Activated CD4-positive, alpha-beta T cell treated with anti-CD3 and anti-CD28 coated beads, Interleukin-2, amount 10 ng/mL, durations not matched to agents 24 days and 14 days (primary cell): Measurements from ENCODE around the gene HP1BP3. TPM values are rescaled to one million over a fixed set of nuclear protein-coding genes. Genes with fewer than 3 reads are reported as not detected.

Experiments
- DNase-seq: peaks from one replicate; pipeline ENCODE4 v3.0.0; 2022
- H3K27ac Mint-ChIP-seq: one replicate; pipeline ENCODE4 v1.8.0; 2022; ENCODE audit warnings: mild to moderate bottlenecking, mixed read lengths
- H3K27me3 Mint-ChIP-seq: one replicate; pipeline ENCODE4 v1.8.0; 2022; ENCODE audit warnings: mixed read lengths
- H3K36me3 Mint-ChIP-seq: one replicate; pipeline ENCODE4 v1.8.0; 2022; ENCODE audit warnings: low read depth, mild to moderate bottlenecking, mixed read lengths
- H3K4me1 Mint-ChIP-seq: one replicate; pipeline ENCODE4 v1.8.0; 2021; ENCODE audit warnings: mixed read lengths
- H3K4me3 Mint-ChIP-seq: one replicate; pipeline ENCODE4 v1.8.0; 2022; ENCODE audit warnings: mild to moderate bottlenecking, moderate library complexity, mixed read lengths
- H3K9me3 Mint-ChIP-seq: one replicate; pipeline ENCODE4 v1.8.0; 2021; ENCODE audit warnings: mixed read lengths
- intact Hi-C: fragments of 100-400 bp; cut with micrococcal nuclease; formaldehyde crosslinking; loops from one replicate; pipeline ENCODE4 v1.15.1; 2023
- total RNA-seq: library from RNA; stranded (reverse); gene quantifications from 2 replicates; pipeline ENCODE4 v1.2.3, GENCODE V29; 2022

HP1BP3 gene
- total RNA-seq, 1 donor from 2014 or later: 239 TPM

DNA sequence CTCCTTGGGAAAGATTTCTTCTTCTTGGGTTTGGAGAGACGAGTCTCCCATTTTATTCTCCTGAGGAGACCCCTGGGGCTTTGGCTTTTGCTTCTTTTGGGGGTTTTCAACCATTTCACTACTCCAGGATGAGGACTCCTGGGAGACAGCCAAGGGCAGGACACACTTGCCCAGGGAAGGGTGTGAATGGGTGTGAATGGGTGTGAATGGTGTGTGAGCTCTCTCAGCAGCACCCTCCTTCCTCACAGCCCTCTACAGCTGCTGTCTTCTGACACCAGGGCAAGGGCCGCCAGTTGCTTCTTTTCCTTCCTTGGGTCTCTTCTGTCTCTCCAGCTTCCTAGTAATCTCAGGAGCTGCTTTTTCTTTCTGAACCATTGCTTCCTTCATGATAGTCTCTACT lies 93.5 kb downstream of the HP1BP3 start:
- Mint-ChIP-seq H3K4me3 (no peak overlapping the region), H3K4me1 (peaks cover 7% of the 10 kb centered on the region), H3K27me3 (peaks cover 10% of the 10 kb centered on the region), H3K27ac (no peak overlapping the region), H3K36me3 (no peaks in the 10 kb centered on the region), H3K9me3 (no peaks in the 10 kb centered on the region)
- intact Hi-C loops: no loop called here
- no peak for DNase-seq

Other genes starting within 250 kb of the HP1BP3 start
- not detected in 2 replicates for gene FAM43B, start 234.7 kb downstream of the HP1BP3 start, total RNA-seq
- not detected in 2 replicates for gene CDA, start 198.2 kb downstream of the HP1BP3 start, total RNA-seq
- gene PINK1, start 153.8 kb downstream of the HP1BP3 start, total RNA-seq: 2.0 and 2.4 TPM in 2 replicates
- gene DDOST, start 125.9 kb downstream of the HP1BP3 start, total RNA-seq: 170 and 177 TPM in 2 replicates
- not detected in 2 replicates for gene KIF17, start 69.3 kb downstream of the HP1BP3 start, total RNA-seq
- gene SH2D5, start 54.6 kb downstream of the HP1BP3 start, total RNA-seq: 0.23 and 0.24 TPM in 2 replicates